Stimulated activated CD4-positive, alpha-beta T cell treated with anti-CD3 and anti-CD28 coated beads, Interleukin-1b, Interleukin-23, amount 100 ng/mL, for 48 hours (primary cell): ENCODE data around the gene MYRF.
A peak's percentile ranks its signal among the peaks of the same experiment; 100 is the strongest.

Experiments
- DNase-seq: peaks from one replicate; pipeline ENCODE4 v3.0.0-alpha.2; 2020

The MYRF gene

DNA sequence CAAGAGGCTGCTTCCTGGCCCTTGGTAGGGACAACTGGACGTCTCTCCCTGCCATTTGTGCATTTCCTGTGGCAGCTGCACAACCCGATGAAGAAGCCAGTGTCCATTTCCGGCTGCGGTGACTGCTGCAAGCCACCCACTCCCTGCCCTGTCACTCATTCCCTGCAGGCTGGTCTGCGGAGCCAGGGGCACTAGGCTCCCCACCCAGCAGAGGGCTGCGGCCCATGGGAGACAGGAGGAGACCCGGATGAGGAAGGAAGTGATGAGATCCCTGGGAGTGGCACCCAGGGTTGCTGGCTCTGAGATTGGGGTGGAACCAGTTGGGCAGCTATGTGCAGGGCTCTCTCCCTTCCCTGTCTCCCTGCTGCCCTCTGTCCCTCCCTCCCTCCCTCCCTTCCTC is 10.0 kb upstream of the MYRF start:
- DNase-seq = no peak

GRCh38 chr11:61743486-61744095 is 8.8 kb upstream of the MYRF start:
- no peak for DNase-seq

DNA sequence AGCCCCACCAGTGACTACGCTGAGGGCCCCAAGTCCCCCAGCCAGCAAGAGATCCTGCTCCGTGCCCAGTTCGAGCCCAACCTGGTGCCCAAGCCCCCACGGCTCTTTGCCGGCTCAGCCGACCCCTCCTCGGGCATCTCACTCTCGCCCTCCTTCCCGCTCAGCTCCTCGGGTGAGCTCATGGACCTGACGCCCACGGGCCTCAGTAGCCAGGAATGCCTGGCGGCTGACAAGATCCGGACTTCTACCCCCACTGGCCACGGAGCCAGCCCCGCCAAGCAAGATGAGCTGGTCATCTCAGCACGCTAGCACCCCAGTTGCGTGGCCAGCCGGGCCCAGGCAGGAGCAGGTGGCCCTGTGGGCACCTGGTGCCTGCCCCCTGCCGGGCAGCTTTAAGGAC is 8.3 kb upstream of the MYRF start:
- DNase-seq = no peak

GRCh38 chr11:61744609-61745156 is 7.8 kb upstream of the MYRF start:
- DNase-seq = no peak

- DNase-seq = no peak
Measured at GRCh38 chr11:61745781-61746441, 6.5 kb upstream of the MYRF start.

DNA sequence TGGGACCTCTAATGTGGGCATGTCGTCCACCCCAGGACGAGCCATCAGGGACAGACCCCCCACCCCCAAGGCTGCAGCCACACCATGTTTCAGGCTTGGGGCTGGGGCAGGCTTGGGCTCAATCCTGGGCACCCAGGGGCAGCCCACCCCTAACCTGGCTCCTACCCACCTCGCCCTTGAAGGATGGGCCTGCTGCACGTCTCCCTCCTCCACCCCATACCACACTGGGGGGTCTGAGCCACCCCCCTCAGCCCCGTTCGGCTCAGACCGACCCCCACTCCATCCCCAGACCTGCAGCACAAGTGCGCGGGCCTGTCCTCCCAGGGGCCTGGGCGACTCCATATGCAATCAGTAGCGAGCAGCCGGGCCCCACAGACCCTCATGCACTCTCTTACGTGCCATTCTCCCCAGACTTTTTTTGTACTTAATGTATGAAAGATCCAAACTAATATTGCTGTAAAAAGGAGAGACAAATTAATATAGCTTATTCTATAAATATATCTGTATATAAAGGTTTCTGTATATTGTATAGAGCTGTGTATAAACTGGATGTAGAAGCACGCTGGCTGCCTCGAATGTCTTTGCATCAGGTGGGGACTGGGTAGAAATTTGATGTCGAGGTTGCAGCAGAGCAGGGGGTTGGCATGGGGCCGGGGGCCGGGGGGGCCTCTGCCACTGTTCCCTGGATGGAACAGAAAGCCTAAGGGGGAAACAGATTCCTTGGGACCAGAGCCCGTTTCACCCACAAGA is 5.8 kb upstream of the MYRF start:
- DNase-seq = no peak

- peak; percentile 19 for DNase-seq
Measured at GRCh38 chr11:61747192-61747966, 5.1 kb upstream of the MYRF start.

GRCh38 chr11:61747967-61748285 is 4.5 kb upstream of the MYRF start:
- no peak for DNase-seq

GRCh38 chr11:61749591-61750217 is 2.7 kb upstream of the MYRF start:
- DNase-seq = no peak

DNA sequence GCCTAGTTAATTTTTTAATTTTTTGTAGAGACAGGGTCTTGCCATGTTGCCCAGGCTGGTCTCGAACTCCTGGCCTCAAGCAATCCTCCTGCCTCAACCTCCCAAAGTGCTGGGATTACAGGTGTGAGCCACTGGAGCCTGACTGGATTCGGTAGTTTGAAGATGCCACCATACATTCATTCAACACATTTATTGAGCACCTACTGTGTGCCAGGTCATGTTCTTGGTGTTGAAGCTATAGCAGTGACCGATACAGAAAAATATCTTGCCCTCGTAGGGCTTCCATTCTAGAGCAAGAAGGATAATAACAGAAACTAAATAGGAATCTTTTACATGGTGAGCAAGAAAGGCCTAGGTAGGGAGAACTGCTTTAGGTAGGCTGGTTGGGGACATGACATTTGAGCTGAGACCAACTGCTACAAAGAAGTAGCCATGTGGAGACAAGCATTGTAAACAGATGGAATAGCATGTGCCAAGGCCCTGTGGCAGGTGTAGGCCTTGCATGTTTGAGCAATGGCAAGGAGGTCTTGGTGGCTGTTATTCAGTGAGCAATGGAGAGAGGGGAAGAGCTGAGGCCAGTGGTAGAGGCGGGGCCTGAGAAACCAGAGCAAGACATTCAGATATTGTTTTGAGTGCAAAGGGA is 1.7 kb upstream of the MYRF start:
- no peak for DNase-seq

DNA sequence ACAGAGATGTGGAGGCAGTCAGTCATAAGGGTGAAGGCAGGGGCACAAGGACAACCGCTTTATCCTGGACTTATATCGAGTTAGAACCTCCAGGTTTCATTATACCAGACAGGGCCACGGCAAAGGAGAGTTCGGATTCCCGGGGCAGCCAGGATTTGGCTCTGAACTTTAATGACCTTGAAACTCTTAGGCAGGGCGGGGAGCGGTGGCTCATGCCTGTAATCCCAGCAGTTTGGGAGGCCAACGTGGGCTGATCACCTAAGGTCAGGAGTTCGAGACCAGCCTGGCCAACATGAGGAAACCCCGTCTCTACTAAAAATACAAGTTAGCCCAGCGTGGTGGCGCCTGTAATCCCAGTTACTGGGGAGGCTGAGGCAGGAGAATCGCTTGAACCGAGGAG is 1.1 kb upstream of the MYRF start:
- DNase-seq = no peak

GRCh38 chr11:61752925-61753521 is 587 bp downstream of the MYRF start:
- DNase-seq = no peak

GRCh38 chr11:61753672-61754071 is 1.2 kb downstream of the MYRF start:
- no peak for DNase-seq

DNA sequence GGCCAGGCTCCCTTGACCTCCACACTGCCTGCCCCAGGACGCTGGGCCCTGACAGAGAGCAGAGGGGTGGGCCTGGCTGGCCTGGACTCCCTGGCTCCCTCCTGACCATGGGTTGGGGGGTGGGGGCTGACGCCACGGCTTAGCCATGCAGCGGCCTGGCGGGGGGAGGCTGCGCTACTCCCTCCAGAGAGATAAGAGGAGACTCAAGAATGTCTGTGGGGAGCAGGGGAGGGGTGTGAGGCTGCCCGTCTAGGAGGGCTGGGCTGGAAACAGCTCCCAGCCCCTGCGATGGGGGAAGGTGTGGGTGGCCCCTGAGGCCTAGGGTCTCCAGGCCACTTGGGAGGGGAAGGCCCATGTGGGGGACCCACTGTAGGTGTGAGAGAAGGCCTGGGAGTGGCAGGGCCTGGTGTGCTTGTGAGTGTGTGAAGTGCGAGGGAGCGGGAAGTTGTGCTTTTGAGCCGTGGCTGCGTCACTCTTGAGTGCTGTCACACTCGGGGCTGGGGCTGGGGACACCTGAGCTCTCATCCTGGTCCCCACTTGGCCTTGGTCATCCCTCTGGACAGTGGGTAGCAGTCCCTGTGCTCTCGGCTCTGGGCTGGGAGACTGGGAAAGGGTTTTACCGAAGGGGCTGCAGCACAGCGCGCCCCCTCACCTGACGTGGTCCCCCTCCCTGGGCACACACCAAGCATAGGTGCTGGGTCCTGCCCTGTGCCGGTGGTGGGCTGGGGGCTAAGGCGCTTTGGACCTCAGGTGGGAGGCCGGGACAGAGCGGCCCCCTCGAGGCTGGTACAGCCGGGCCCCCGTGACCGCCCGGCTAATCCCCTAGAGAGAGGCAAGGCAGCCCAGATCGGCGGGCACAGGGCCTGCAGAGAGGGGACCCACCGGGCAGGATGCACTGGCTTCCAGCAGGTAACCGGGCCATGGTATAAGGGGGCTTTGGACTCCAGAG is 2.4 kb downstream of the MYRF start:
- DNase-seq = no peak

- no peak for DNase-seq
Measured at GRCh38 chr11:61756147-61756451, 3.7 kb downstream of the MYRF start.

DNA sequence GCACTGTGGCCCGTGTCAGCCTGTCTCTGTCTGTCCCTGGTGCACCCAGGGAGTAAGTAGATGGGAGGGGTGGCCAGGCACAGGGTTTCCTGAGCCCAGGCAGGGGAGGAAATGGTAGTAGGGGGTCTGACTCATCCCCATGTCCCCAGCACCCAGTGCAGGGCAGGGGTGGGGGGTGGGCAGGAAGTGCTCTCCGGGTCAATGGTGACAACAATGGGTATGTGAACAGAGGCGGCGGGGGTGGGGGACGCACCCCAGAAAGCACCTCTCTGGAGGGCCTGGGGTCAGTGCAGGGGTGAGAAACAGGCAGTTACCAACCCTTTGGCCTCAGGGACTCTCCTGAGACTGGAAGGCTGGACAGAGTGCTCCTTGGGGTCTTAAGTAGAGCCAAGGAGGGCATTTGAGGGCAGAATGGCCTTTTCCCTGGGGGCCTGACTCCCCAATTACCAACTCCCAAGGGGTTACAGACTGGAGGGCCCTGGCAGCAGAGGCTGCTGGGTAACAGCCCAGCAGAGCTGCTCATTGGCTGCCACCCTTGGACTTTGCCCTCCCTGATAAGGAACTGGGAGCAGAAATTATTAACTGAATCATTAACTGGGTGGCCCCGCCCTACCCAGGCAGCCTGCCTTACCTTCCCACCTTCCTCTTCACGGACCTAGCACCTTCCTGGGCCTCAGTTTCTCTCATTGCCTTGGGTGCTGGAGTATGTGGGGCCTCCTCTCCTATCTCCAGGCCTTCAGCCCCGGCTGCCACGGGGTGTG is 4.2 kb downstream of the MYRF start:
- peak; percentile 27 for DNase-seq

DNA sequence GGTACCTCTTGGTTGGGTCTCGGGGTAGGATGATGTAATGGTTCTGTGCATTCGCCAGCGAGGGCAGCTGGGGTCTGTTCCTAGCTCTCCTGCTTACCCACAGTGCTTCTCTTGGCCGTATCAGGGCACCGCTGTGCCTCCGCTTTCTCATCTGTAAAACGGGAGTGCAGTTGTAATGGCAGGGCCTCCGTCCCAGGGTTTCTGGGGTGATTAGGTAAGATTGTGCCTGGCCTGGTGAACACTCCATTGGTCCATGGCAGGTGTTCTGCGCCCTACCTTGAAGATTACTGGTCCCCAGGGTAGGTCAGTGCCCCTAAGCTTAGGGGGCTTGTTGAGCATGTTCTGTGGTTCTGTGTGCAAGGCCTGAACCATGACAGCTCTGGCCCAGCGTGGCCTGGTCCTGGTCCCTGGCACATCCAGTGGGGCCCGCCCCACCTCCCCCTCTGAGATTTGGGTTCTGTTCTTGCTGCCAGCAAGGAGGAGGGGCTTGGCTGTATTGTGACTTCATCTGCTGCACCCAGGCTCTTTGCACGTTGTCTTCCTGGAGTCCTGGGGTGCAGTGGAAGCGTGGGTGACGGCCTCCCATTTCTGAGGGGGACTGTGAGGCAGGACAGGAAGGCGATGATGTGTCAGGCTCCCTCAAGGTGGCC is 4.9 kb downstream of the MYRF start:
- no peak for DNase-seq

- no peak for DNase-seq
Measured at GRCh38 chr11:61760946-61761345, 8.5 kb downstream of the MYRF start.

- DNase-seq = no peak
Measured at GRCh38 chr11:61761440-61762222, 9.2 kb downstream of the MYRF start.
